Right lobe of liver (tissue), 6 donors: ENCODE results near the gene BCAP31. TPM values are rescaled to one million over a fixed set of nuclear protein-coding genes. Genes with fewer than 3 reads are reported as not detected.
"Not testable (repeated sequence)": the region's sequence is repeated elsewhere in the genome, so short reads cannot be mapped to it uniquely, and the experiment has no call there.

Experiments
- ATAC-seq, 4 donors: fragments of 200-7000 bp; cut with Tn5 transposase; one replicate each; pipeline ENCODE4 v1.9.1; 2020; ENCODE audit warnings: mild to moderate bottlenecking in 4 of 4, moderate library complexity in 4 of 4
- DNase-seq, 3 donors: peaks; one replicate each; pipeline ENCODE4 v3.0.0-alpha.2; 2020
- H3K27ac ChIP-seq, 3 donors: fragments of 200-600 bp; one replicate each; pipeline ENCODE4 v1.8.0; 2022
- H3K27me3 ChIP-seq, 2 donors: fragments of 200-600 bp; one replicate each; pipeline ENCODE4 v1.8.0; 2022
- H3K36me3 ChIP-seq, 4 donors: fragments of 200-600 bp; sonication (generic) in 1 of 4; one replicate each; pipeline versions ENCODE4 v1.5.1 to v1.8.0; 2017 to 2022; ENCODE audit warnings: control low read depth in 1 of 4
- H3K4me1 ChIP-seq, 4 donors: fragments of 200-600 bp; sonication (generic) in 1 of 4; one replicate each; pipeline versions ENCODE4 v1.5.1 to v1.8.0; 2017 to 2022; ENCODE audit warnings: control low read depth in 1 of 4
- H3K4me3 ChIP-seq, 3 donors: fragments of 200-600 bp; one replicate each; pipeline ENCODE4 v1.8.0; 2022
- H3K9me3 ChIP-seq, 4 donors: fragments of 200-600 bp; sonication (generic) in 1 of 4; one replicate each; pipeline versions ENCODE4 v1.5.1 to v1.8.0; 2017 to 2022; ENCODE audit warnings: control low read depth in 1 of 4
- POLR2A ChIP-seq: fragments of 450-650 bp; IDR thresholded peaks from one replicate; pipeline ENCODE4 v1.6.1; 2017; ENCODE audit warnings: antibody characterized with exemption, mild to moderate bottlenecking
- WGBS: methylation state at CpG from one replicate; pipeline ENCODE4 v1.1.6; 2018; ENCODE audit warnings: low coverage, low lambda C conversion rate; ENCODE audit not compliant: insufficient coverage; ENCODE audit errors: missing lambda C conversion rate; 5-methylcytosine and 5-hydroxymethylcytosine counted together
- intact Hi-C, 2 donors: fragments of 100-400 bp; cut with DNase I; formaldehyde crosslinking; loops; one replicate each; pipeline versions ENCODE4 v1.11.2 to v1.14.1; 2022
- total RNA-seq, 6 experiments: library from RNA; depleted of rRNA in 2 of 6; stranded (reverse); fragments of >200 nt in 2 of 6; fragmentation: NEBNext Ultra II Directional in 3 of 6; extraction: Animal tissue kit (Norgen Biotek cat#: 25700) in 3 of 6; gene quantifications; one replicate each; pipeline versions ENCODE4 v1.1.0 to v1.2.4, GENCODE V29; 2016 to 2023
- TF ChIP-seq, protein P1 (sequence below), 4 donors: fragments of 200-600 bp in 3 of 4; fragments of 450-650 bp in 1 of 4; IDR thresholded peaks; one replicate each; pipeline versions ENCODE4 v1.5.1 to v1.8.0; 2016 to 2022; ENCODE audit warnings: antibody characterized with exemption in 4 of 4, mild to moderate bottlenecking in 2 of 4
- donor health status: DM: no; HTN: yes; CAD: no.
- donor health status: DM: no; HTN: no; CAD: no.
- donor health status: DM: no; HTN: no; CAD: no.
- donor health status: DM: no; HTN: yes; CAD: no.
- donor health status: DM: no; HTN: yes; CAD: no.

BCAP31 gene
- total RNA-seq, 6 experiments from 2014 or later, result 100 to 126 (median 107) TPM

DNA sequence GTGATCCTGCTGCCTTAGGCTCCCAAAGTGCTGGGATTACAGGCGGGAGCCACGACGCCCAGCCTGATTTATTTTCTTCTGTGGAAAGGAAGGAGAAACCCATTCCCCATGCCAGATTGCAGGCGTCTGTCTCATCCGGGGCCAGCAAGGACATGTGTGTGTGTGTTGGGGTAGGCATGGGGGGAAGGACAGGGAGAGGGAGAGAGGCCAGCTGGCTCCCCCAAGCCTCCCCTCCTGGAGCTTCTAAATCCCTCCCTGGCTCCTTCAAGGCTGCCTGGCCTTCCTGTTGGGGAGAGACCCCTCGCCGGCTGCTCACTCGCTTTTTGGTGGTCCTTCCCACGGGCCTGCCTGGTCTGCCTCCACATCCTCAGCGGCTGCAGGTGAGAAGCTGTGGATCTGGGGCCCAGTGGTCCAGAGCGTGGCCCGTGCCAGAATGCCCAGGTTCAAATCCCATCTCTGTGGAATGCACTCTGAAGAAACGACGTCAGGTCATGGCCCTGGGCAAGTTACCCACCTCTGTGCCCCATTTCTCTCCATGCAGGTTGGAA lies 38.5 kb upstream of the BCAP31 start:
- ATAC-seq (no peak), DNase-seq (peak in 2 of 3 donors; percentile 24 to 52)
- H3K36me3 ChIP-seq, result no peaks in the 10 kb centered on the region
- no peak for TF ChIP-seq POLR2A
- TF ChIP-seq, protein P1, sequence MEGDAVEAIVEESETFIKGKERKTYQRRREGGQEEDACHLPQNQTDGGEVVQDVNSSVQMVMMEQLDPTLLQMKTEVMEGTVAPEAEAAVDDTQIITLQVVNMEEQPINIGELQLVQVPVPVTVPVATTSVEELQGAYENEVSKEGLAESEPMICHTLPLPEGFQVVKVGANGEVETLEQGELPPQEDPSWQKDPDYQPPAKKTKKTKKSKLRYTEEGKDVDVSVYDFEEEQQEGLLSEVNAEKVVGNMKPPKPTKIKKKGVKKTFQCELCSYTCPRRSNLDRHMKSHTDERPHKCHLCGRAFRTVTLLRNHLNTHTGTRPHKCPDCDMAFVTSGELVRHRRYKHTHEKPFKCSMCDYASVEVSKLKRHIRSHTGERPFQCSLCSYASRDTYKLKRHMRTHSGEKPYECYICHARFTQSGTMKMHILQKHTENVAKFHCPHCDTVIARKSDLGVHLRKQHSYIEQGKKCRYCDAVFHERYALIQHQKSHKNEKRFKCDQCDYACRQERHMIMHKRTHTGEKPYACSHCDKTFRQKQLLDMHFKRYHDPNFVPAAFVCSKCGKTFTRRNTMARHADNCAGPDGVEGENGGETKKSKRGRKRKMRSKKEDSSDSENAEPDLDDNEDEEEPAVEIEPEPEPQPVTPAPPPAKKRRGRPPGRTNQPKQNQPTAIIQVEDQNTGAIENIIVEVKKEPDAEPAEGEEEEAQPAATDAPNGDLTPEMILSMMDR (IDR thresholded peaks at IDR 0.05), result no peak
- no peaks in the 10 kb centered on the region for H3K4me1 ChIP-seq
- H3K27me3 ChIP-seq, result no peaks in the 10 kb centered on the region
- no peak overlapping the region for H3K4me3 ChIP-seq
- intact Hi-C loops, result loop anchor here in 1 of 2 donors (5.0 kb wide), 1 partner anchor 190 kb away; no protein-coding TSS in a partner anchor
- WGBS, result 83% methylated on average over 1 of the region's 14 CpGs
- H3K27ac ChIP-seq, result no peak overlapping the region
- H3K9me3 ChIP-seq, result no peaks in the 10 kb centered on the region

DNA sequence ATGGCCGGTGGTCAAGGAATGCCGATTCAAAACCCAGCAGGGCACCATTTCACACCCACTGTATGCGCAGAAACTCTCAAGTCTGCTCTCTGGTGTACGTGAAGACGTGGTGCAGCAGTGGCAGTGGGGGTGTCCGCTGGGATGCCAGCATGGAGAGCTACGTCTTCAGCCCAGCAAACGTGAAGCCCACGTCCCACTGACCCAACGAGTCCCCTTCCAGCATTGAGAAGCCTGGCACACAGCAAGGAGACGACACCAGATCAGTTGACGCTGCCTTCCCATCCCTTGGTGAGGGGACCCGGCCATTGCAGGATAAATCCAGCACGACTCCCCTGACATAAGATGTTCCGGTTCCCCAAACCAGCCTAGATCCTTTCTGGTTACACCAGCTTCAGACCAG lies 37.7 kb upstream of the BCAP31 start:
- Histone ChIP-seq H3K27me3 (no peaks in the 10 kb centered on the region), H3K36me3 (no peaks in the 10 kb centered on the region), H3K27ac (no peak overlapping the region), H3K4me1 (no peaks in the 10 kb centered on the region), H3K4me3 (no peak overlapping the region), H3K9me3 (no peaks in the 10 kb centered on the region)
- TF ChIP-seq, protein P1 (IDR thresholded peaks at IDR 0.05), result no peak
- DNase-seq (peak in 1 of 3 donors; percentile 24), ATAC-seq (no peak)
- 60% methylated on average over 2 of the region's 15 CpGs for WGBS
- intact Hi-C loops, result loop anchor here in 1 of 2 donors (5.0 kb wide), 1 partner anchor 190 kb away; no protein-coding TSS in a partner anchor

DNA sequence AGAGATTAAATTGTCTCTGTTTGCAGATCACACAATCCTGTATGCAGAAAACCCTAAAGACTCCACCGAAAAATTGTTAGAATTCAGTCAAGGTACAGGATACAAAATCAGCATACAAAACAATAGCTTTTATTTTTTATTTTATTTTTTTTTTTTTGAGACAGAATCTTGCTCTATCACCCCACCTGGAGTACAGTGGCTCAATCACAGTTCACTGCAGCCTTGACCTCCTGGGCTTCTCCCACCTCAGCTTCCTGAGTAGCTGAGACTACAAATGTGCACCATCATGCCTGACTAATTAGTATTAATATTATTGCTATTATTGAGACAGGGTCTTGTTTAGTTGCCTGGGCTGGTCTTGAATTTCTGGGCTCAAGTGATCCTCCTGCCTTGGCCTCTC lies 30.9 kb upstream of the BCAP31 start:
- no peak for ATAC-seq
- intact Hi-C loops, result no loop called here
- no peaks in the 10 kb centered on the region for H3K36me3 ChIP-seq
- no peak for TF ChIP-seq POLR2A
- TF ChIP-seq, protein P1 (IDR thresholded peaks at IDR 0.05), result no peak
- no peaks in the 10 kb centered on the region for H3K27me3 ChIP-seq
- WGBS, result 73% methylated on average over 1 of the region's 1 CpG
- H3K4me1 ChIP-seq, result no peaks in the 10 kb centered on the region
- H3K4me3 ChIP-seq, result no peak overlapping the region
- H3K27ac ChIP-seq, result no peak overlapping the region
- DNase-seq, result no peak
- H3K9me3 ChIP-seq, result peaks cover 0 to 8% (median 0%) of the 10 kb centered on the region in 4 donors

DNA sequence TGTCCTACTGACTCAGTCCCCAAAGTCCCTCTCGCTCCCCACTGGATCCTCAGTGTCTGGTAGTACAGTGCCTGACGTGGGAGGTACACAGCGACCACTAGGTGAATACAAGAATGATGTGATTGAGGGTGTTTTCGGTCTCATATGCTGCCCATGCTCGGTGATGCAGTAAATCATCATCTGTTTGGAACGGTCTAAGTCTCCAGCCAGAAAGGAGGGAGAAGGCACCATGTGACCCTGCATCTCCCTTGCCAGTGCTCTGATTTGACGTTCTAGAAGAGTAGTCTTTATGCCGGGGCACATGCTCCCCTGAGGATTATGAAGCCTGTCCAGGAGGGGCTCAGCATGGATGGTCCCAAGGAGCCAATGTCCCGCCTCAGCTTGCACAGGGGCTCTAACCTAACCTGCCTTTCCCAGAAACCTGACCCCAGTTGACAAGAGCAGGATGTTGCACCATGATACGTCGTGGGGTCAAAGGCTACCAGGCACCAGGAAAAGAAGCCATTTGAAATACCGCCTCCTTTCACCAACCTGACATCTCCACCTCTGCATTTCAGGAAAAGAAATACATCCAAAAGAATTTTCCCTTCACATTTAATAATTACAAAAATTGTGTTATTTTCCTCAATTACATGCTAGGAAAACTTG lies 26.1 kb upstream of the BCAP31 start:
- Histone ChIP-seq H3K27me3 (no peaks in the 10 kb centered on the region), H3K27ac (no peak overlapping the region), H3K9me3 (no peaks in the 10 kb centered on the region), H3K4me3 (no peak overlapping the region), H3K4me1 (no peaks in the 10 kb centered on the region), H3K36me3 (no peaks in the 10 kb centered on the region)
- ATAC-seq (no peak), DNase-seq (no peak)
- intact Hi-C loops, result no loop called here
- TF ChIP-seq POLR2A, result no peak
- WGBS, result 58% methylated on average over 6 of the region's 12 CpGs

DNA sequence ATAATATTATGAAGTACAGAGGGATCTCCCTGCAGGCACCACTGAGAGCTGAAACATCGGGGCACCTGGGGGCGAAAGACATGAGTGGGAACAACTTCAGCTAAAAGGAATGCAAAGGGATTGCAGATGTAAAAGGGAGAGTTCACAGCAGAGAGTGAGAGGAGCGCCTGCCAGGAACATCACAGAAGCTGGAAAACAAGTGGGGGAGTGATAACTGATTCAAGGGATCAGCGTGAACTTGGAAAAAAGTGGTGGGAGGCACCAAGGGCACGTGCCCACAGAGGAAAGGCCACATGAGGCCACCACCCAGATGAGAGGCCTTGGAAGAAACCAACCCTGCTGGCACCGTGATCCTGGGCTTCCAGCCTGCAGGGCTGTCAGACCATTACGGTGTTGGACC lies 24.8 kb upstream of the BCAP31 start:
- ATAC-seq, H3K9me3 ChIP-seq, H3K4me1 ChIP-seq, H3K27ac ChIP-seq, DNase-seq, H3K4me3 ChIP-seq, H3K27me3 ChIP-seq, H3K36me3 ChIP-seq, intact Hi-C loops: not testable (repeated sequence)
- WGBS, result 70% methylated on average over 5 of the region's 7 CpGs

DNA sequence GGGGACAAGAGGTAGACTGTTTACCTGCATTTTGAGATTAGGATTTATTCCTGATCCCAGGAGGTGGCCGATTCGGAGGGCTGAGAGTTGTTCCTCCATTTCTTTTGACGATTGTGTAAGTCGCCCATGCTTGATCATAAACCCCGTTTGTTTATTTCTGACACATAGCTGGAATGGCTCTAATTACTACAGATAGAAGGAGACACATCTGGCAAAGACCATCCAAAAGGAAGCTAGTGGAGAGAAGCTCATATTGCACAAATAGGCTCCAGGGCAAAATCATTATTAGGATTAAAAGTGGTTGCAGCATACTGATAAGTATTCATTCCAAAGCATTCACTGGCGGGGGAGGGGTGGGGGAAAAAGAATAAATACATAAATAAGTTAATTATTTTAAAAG lies 22.8 kb upstream of the BCAP31 start:
- H3K4me3 ChIP-seq, H3K9me3 ChIP-seq, DNase-seq, H3K27me3 ChIP-seq, H3K36me3 ChIP-seq, intact Hi-C loops, ATAC-seq, H3K4me1 ChIP-seq, H3K27ac ChIP-seq: not testable (repeated sequence)
- 30% methylated on average over 3 of the region's 6 CpGs for WGBS
